ENCODE results near the gene MS4A4E. TPM values are rescaled to one million over a fixed set of nuclear protein-coding genes. Genes with fewer than 3 reads are reported as not detected.

MS4A4E gene
- total RNA-seq, 4 donors from 2014 or later: 4.1 to 20.9 (median 6.1) TPM

- TF ChIP-seq CTCF (IDR thresholded peaks at IDR 0.05; ENCODE audit: low read depth): no peak
Observed at GRCh38 chr11:60204922-60205321, 38.0 kb downstream of the MS4A4E start.

- no peak for TF ChIP-seq CTCF (IDR thresholded peaks at IDR 0.05; ENCODE audit: low read depth)
Observed at GRCh38 chr11:60197442-60197841, 45.5 kb downstream of the MS4A4E start.

- TF ChIP-seq CTCF (IDR thresholded peaks at IDR 0.05; ENCODE audit: low read depth): no peak
Observed at GRCh38 chr11:60195923-60196368, 47.0 kb downstream of the MS4A4E start.

DNA sequence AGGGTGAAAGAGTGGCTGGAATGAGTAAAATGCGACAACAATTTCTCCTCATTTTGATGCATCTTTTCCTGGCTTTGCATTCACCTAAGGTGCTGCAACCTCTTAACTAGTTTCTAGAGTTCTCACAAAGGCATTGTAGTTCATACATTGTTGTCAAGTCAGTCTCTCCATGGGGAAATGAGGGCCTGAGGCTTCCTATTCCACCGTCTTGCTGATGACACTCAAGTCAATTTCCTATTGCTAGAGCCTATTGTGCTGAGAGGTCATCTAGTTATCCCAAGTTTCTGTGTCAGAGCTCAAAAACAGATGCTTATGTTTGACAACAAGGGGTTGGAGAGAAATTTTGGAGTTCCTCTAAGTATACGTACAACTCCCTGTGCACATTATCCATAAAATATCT, 48.4 kb downstream of the MS4A4E start:
- no peak for TF ChIP-seq CTCF (IDR thresholded peaks at IDR 0.05; ENCODE audit: low read depth)

DNA sequence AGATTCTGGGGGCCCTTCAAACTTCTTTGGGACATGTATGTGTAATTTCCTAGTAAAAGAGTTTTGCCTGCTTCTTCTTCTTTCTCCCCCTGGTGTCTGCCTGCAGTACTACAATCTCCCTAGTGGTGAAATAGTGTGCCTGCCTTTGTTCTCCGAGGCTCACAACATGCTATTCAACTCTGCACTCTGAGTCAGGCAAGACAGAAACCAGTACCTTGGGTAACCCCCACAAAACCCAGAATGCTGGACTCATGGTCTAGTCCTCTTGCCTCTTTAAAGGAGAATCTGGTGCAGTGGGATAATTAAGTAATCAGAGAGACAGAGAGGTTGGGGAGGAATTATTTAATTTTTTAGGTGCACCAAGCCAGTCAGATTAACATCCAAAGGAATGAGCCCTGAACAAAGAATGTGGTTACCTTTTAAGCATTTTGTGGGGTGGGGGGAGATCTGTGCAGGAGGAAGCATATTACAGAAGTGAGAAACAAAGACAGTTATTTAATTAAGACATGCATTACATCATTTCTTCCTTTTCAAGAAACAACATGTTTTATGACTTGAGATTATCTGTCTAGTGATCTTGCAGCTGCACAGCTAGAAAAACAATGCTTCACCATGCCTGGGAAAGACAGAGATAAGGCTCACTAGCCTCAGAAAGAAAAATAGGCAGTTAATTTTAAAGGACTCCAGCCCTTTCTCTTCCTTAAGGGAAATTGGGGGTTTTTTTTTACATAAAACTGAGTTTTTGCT, 49.1 kb downstream of the MS4A4E start:
- no peak for TF ChIP-seq CTCF (IDR thresholded peaks at IDR 0.05; ENCODE audit: low read depth)

- TF ChIP-seq CTCF (IDR thresholded peaks at IDR 0.05; ENCODE audit: low read depth): no peak
Observed at GRCh38 chr11:60184824-60185511, 58.0 kb downstream of the MS4A4E start.

GRCh38 chr11:60183591-60184205, 59.2 kb downstream of the MS4A4E start:
- no peak for TF ChIP-seq CTCF (IDR thresholded peaks at IDR 0.05; ENCODE audit: low read depth)

Measured in subcutaneous adipose tissue (tissue), 4 donors.